SK-N-SH (cell line): Measurements from ENCODE around the gene TLE1.

Experiments
- ELF1 ChIP-seq: IDR thresholded peaks from 2 replicates; pipeline ENCODE4 v1.4.0; 2012
- EZH2phosphoT487 ChIP-seq: fragments of 200-600 bp; sonication (generic); IDR thresholded peaks from 2 replicates; pipeline ENCODE4 v1.6.1; 2017; ENCODE audit warnings: low read depth, mixed run types, mild to moderate bottlenecking, antibody characterized with exemption, moderate library complexity, borderline replicate concordance
- IRF3 ChIP-seq: fragments of 150-350 bp; IDR thresholded peaks from 2 replicates; pipeline ENCODE4 v1.6.1; 2016; ENCODE audit warnings: mild to moderate bottlenecking, low read depth, low read length
- JUND ChIP-seq: IDR thresholded peaks from 2 replicates; pipeline ENCODE4 v1.4.0; 2012
- POLR2AphosphoS5 ChIP-seq: IDR thresholded peaks from 2 replicates; pipeline ENCODE4 v1.6.1; 2012; ENCODE audit warnings: low read depth, low read length
- RAD21 ChIP-seq: IDR thresholded peaks from 2 replicates; pipeline ENCODE4 v1.6.1; 2012; ENCODE audit warnings: mild to moderate bottlenecking, low read length
- TEAD4 ChIP-seq: IDR thresholded peaks from 2 replicates; pipeline ENCODE4 v1.4.0; 2012; ENCODE audit warnings: mild to moderate bottlenecking, borderline replicate concordance; ENCODE audit not compliant: insufficient read depth
- USF1 ChIP-seq: IDR thresholded peaks from 2 replicates; pipeline ENCODE4 v1.4.0; 2012; ENCODE audit warnings: low read depth, borderline replicate concordance
- USF2 ChIP-seq: fragments of 150-350 bp; IDR thresholded peaks from 2 replicates; pipeline ENCODE4 v1.6.1; 2017; ENCODE audit warnings: antibody characterized with exemption, low read length, low read depth, borderline replicate concordance
- YY1 ChIP-seq: IDR thresholded peaks from 2 replicates; pipeline ENCODE4 v1.4.0; 2012; ENCODE audit warnings: low read depth, mild to moderate bottlenecking
- TF ChIP-seq, protein P1 (sequence below): fragments of 200-600 bp; sonication (generic); IDR thresholded peaks from 2 replicates; pipeline ENCODE4 v1.6.1; 2017; ENCODE audit warnings: antibody characterized with exemption, mild to moderate bottlenecking, moderate library complexity
- TF ChIP-seq, protein P2 (sequence below): IDR thresholded peaks from 2 replicates; pipeline ENCODE4 v1.6.1; 2012; ENCODE audit warnings: mild to moderate bottlenecking, low read depth, low read length, moderate library complexity

- TF ChIP-seq, protein P1, sequence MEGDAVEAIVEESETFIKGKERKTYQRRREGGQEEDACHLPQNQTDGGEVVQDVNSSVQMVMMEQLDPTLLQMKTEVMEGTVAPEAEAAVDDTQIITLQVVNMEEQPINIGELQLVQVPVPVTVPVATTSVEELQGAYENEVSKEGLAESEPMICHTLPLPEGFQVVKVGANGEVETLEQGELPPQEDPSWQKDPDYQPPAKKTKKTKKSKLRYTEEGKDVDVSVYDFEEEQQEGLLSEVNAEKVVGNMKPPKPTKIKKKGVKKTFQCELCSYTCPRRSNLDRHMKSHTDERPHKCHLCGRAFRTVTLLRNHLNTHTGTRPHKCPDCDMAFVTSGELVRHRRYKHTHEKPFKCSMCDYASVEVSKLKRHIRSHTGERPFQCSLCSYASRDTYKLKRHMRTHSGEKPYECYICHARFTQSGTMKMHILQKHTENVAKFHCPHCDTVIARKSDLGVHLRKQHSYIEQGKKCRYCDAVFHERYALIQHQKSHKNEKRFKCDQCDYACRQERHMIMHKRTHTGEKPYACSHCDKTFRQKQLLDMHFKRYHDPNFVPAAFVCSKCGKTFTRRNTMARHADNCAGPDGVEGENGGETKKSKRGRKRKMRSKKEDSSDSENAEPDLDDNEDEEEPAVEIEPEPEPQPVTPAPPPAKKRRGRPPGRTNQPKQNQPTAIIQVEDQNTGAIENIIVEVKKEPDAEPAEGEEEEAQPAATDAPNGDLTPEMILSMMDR, result no peak
- TF ChIP-seq RAD21 (no peak), POLR2AphosphoS5 (no peak), EZH2phosphoT487 (no peak), USF1 (no peak), IRF3 (no peak), JUND (no peak), YY1 (no peak), TEAD4 (no peak), USF2 (no peak), ELF1 (no peak)
- TF ChIP-seq, protein P2, sequence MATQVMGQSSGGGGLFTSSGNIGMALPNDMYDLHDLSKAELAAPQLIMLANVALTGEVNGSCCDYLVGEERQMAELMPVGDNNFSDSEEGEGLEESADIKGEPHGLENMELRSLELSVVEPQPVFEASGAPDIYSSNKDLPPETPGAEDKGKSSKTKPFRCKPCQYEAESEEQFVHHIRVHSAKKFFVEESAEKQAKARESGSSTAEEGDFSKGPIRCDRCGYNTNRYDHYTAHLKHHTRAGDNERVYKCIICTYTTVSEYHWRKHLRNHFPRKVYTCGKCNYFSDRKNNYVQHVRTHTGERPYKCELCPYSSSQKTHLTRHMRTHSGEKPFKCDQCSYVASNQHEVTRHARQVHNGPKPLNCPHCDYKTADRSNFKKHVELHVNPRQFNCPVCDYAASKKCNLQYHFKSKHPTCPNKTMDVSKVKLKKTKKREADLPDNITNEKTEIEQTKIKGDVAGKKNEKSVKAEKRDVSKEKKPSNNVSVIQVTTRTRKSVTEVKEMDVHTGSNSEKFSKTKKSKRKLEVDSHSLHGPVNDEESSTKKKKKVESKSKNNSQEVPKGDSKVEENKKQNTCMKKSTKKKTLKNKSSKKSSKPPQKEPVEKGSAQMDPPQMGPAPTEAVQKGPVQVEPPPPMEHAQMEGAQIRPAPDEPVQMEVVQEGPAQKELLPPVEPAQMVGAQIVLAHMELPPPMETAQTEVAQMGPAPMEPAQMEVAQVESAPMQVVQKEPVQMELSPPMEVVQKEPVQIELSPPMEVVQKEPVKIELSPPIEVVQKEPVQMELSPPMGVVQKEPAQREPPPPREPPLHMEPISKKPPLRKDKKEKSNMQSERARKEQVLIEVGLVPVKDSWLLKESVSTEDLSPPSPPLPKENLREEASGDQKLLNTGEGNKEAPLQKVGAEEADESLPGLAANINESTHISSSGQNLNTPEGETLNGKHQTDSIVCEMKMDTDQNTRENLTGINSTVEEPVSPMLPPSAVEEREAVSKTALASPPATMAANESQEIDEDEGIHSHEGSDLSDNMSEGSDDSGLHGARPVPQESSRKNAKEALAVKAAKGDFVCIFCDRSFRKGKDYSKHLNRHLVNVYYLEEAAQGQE, result no peak
These were observed 123.7 kb downstream of the TLE1 start for GRCh38 chr9:81565609-81566008.
